ENCODE data around the gene XRCC4. TPM values are rescaled to one million over a fixed set of nuclear protein-coding genes. Genes with fewer than 3 reads are reported as not detected.

The XRCC4 gene
- total and polyA plus RNA-seq, 9 donors = 5.1 to 7.1 (median 6.4) TPM

DNA sequence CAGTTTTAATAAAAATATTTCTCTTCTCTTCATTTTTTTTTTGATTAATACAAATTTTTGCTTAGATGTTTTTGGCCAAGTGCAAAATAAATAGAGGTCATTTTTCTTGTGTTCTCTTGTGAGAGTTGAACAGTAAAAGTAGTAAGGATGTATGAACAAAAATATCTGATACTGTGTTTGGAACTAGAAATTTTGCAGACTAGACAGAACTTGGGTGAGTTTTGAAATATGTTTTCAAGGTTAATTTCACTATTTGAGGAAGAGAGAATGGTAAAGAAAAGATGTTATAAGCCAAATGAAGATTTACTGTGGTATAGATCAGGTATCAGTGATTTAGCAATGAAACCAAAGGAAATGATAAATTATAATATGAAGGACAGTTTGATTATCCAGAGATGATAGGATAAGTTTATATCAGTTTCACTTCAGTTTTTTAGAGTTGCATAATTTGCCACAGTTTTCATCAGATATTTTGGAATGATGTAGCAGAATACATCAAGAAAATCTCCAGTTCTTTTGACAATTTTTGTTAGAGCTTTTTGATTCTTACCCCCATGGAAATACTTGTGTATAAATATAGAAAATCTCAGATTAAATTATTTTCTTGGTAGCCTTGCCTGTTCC lies 246.3 kb downstream of the XRCC4 start:
- Histone ChIP-seq H3K4me1 (ENCODE audit: control insufficient read depth, insufficient read depth, low read length) (no peaks in the 10 kb centered on the region), H3K27me3 (ENCODE audit: control insufficient read depth, insufficient read depth, low read length) (no peaks in the 10 kb centered on the region), H3K27ac (ENCODE audit: low read length) (no peak overlapping the region), H3K36me3 (ENCODE audit: control insufficient read depth, insufficient read depth, low read length) (no peaks in the 10 kb centered on the region), H3K9me3 (replicated peaks; ENCODE audit: control insufficient read depth, low read depth, low read length) (no peaks in the 10 kb centered on the region), H3K4me3 (ENCODE audit: low read length) (no peak overlapping the region)
- no peak for DNase-seq

DNA sequence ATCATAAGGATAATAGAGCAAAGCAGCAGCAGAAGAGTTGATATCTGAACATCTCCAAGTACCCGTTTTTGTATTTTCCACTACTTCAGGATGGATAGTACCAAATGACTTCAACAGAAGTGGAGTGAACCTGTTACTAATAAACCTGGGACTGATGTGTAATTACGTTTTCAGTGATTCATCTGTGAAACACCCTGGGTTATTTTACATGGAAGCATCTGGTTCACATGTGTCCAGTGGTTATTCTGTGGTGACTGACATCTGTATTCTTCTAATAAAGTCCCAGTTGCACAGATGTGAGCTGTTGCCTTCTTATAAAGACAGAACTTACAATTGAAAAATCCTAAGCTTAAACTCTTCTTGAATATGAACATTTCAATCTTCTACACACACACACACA lies 254.5 kb downstream of the XRCC4 start:
- no peaks in the 10 kb centered on the region for H3K4me1 ChIP-seq (ENCODE audit: control insufficient read depth, insufficient read depth, low read length)
- H3K27ac ChIP-seq (ENCODE audit: low read length) = no peak overlapping the region
- H3K36me3 ChIP-seq (ENCODE audit: control insufficient read depth, insufficient read depth, low read length) = no peaks in the 10 kb centered on the region
- no peak overlapping the region for H3K4me3 ChIP-seq (ENCODE audit: low read length)
- no peaks in the 10 kb centered on the region for H3K27me3 ChIP-seq (ENCODE audit: control insufficient read depth, insufficient read depth, low read length)
- no CpG with 5 or more reads among the region's 2 CpGs for WGBS (ENCODE audit: insufficient coverage)
- DNase-seq = no peak
- H3K9me3 ChIP-seq (replicated peaks; ENCODE audit: control insufficient read depth, low read depth, low read length) = no peaks in the 10 kb centered on the region

DNA sequence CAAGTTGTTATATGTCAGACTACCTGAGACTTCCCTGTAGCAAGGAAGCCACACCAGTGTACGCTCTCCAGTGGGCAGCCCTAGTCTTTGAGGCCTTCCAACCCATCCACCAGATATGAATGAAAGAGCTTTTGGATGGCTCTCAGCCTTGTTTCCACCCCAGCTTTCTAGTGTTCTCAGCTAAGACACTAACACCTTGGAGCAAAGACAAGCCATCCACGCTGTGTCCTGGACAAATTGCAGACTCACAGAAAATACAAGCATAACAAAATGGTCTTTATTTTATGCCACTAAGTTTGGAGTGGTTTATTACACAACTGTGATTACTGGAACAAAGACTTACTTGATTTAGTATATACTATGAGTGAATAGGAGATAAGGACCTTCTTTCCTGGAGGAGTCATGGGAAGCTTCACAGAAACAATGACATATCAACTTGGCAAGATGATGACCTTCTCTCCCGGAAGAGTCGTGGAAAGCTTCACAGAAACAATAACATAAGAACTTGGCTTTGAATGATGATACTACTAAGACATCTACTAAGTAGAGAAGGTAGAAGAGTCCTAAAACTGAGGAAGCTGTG lies 260.2 kb downstream of the XRCC4 start:
- WGBS (ENCODE audit: insufficient coverage) = 100% methylated on average over 1 of the region's 4 CpGs
- no peaks in the 10 kb centered on the region for H3K36me3 ChIP-seq (ENCODE audit: control insufficient read depth, insufficient read depth, low read length)
- no peaks in the 10 kb centered on the region for H3K9me3 ChIP-seq (replicated peaks; ENCODE audit: control insufficient read depth, low read depth, low read length)
- no peak overlapping the region for H3K4me3 ChIP-seq (ENCODE audit: low read length)
- no peaks in the 10 kb centered on the region for H3K4me1 ChIP-seq (ENCODE audit: control insufficient read depth, insufficient read depth, low read length)
- H3K27me3 ChIP-seq (ENCODE audit: control insufficient read depth, insufficient read depth, low read length) = no peaks in the 10 kb centered on the region
- DNase-seq = no peak
- no peak overlapping the region for H3K27ac ChIP-seq (ENCODE audit: low read length)

DNA sequence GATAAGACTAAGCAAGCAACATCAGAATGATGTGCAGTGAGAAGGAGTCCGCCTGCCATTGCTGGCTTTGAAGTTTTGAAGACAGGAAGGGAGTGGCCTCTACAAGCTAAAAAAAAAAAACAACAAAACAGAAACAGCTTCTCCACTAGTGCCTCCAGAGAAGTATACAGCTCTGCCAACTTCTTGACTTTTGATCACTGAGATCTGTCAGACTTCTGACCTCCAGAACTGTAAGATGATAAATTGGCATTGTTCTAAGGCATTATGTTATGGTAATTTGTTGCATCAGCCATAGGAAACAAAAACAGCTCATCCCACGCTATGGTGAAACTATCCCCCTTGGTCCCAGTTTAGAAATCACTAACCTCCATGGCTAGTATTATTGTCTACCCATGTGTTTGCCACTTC lies 263.2 kb downstream of the XRCC4 start:
- Histone ChIP-seq H3K27ac (ENCODE audit: low read length) (no peak overlapping the region), H3K4me1 (ENCODE audit: control insufficient read depth, insufficient read depth, low read length) (no peaks in the 10 kb centered on the region)

DNA sequence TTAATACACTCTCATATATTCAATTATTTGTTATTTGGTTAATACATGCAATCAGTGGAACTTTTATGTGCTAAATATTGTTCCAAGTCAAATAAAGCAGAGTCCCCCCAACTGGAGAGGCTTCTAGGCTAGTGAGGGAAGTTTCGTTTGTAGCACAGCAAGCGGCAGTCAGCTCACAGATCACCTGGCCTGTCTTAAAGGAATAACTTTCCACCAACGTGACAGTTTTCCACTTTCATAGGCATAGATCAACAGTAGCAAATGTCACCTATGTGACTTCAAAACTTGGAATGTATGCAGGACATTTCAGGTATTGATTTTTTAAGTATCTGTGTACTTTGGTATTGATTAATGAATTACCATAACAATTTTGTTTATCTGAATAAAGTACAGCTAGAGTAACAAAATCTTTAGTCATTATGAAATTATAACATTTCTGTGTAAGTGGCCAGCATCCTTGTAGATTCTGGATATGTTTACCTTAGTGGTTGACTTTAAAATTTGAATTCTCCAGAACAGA lies 264.5 kb downstream of the XRCC4 start:
- DNase-seq = no peak
- Histone ChIP-seq H3K4me1 (ENCODE audit: control insufficient read depth, insufficient read depth, low read length) (no peaks in the 10 kb centered on the region), H3K27ac (ENCODE audit: low read length) (no peak overlapping the region), H3K4me3 (ENCODE audit: low read length) (no peak overlapping the region), H3K27me3 (ENCODE audit: control insufficient read depth, insufficient read depth, low read length) (no peaks in the 10 kb centered on the region), H3K36me3 (ENCODE audit: control insufficient read depth, insufficient read depth, low read length) (no peaks in the 10 kb centered on the region), H3K9me3 (replicated peaks; ENCODE audit: control insufficient read depth, low read depth, low read length) (no peaks in the 10 kb centered on the region)
- WGBS (ENCODE audit: insufficient coverage) = no CpG with 5 or more reads among the region's 3 CpGs

More for the DNA sequence above, 263.2 kb downstream of the XRCC4 start:
- DNase-seq = no peak
- H3K9me3 ChIP-seq (replicated peaks; ENCODE audit: control insufficient read depth, low read depth, low read length) = no peaks in the 10 kb centered on the region
- H3K4me3 ChIP-seq (ENCODE audit: low read length) = no peak overlapping the region
- no peaks in the 10 kb centered on the region for H3K27me3 ChIP-seq (ENCODE audit: control insufficient read depth, insufficient read depth, low read length)
- H3K36me3 ChIP-seq (ENCODE audit: control insufficient read depth, insufficient read depth, low read length) = no peaks in the 10 kb centered on the region
- WGBS (ENCODE audit: insufficient coverage) = no CpG with 5 or more reads among the region's 2 CpGs

DNA sequence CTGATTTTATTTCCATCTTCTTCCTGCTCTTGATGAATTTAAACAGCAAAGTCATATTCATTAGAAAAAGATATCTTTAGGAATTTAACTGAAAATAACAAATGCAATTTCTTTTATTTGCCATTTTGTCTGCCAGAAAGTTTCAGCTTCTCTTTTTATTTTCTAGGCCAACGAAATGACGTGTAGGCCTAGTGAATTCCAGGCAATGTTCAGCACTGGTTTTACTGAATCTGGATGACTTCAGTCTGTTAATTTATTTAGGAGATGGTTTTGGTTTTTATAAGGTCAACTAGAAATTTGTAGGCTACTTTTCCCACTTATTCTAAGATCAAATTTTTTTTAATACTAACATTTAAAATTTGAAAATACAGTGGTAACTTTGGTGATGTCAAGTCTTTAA lies 265.1 kb downstream of the XRCC4 start:
- Histone ChIP-seq H3K9me3 (replicated peaks; ENCODE audit: control insufficient read depth, low read depth, low read length) (no peaks in the 10 kb centered on the region), H3K27me3 (ENCODE audit: control insufficient read depth, insufficient read depth, low read length) (no peaks in the 10 kb centered on the region), H3K4me3 (ENCODE audit: low read length) (no peak overlapping the region), H3K27ac (ENCODE audit: low read length) (no peak overlapping the region), H3K4me1 (ENCODE audit: control insufficient read depth, insufficient read depth, low read length) (no peaks in the 10 kb centered on the region), H3K36me3 (ENCODE audit: control insufficient read depth, insufficient read depth, low read length) (no peaks in the 10 kb centered on the region)
- no CpG with 5 or more reads among the region's 2 CpGs for WGBS (ENCODE audit: insufficient coverage)
- DNase-seq = peak; percentile 56

DNA sequence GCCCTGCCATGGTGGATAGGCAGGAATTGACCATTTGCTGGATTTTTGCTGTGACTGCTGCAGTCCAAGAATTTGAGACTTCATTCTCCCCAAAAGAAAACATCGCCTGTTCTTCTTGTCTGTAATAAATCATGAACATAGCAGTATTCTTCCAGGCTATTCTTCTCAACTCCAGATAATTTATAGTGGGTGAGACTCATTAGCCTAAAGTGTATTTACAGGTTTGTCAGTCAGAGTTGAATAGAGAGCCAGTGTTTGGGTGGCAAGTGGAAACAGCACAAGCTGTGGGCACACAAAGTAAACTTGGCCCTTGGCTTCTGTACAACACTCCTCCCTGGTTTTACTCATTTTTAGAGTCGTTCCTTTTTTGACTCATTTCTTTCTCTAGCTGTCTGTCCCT lies 266.0 kb downstream of the XRCC4 start:
- no peaks in the 10 kb centered on the region for H3K36me3 ChIP-seq (ENCODE audit: control insufficient read depth, insufficient read depth, low read length)
- no peak overlapping the region for H3K27ac ChIP-seq (ENCODE audit: low read length)
- DNase-seq = no peak
- H3K9me3 ChIP-seq (replicated peaks; ENCODE audit: control insufficient read depth, low read depth, low read length) = peaks cover 7% of the 10 kb centered on the region
- H3K27me3 ChIP-seq (ENCODE audit: control insufficient read depth, insufficient read depth, low read length) = no peaks in the 10 kb centered on the region
- H3K4me1 ChIP-seq (ENCODE audit: control insufficient read depth, insufficient read depth, low read length) = no peaks in the 10 kb centered on the region
- no peak overlapping the region for H3K4me3 ChIP-seq (ENCODE audit: low read length)
- whole genome bisulfite sequencing (ENCODE audit: insufficient coverage) = 75% methylated on average over 1 of the region's 2 CpGs

DNA sequence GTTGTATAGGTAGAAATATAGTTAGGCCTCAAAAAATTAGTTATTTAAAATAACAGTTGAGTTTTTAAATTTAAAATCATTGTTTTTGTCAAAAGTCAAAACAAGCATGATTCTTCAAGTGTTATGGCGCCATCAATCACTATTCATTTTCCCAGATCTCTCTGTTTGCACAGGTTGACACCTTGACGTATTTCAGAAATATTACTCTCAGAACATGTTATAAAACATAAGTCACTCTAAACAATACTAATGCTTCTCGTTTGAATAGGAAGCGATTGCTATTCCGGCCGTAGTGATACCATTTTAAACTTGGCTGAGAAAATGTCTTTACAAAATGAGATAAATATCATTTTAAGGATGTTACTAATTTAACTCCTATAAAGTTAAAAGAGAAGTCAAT lies 268.1 kb downstream of the XRCC4 start:
- DNase-seq = no peak
- no CpG with 5 or more reads among the region's 6 CpGs for WGBS (ENCODE audit: insufficient coverage)
- no peaks in the 10 kb centered on the region for H3K4me1 ChIP-seq (ENCODE audit: control insufficient read depth, insufficient read depth, low read length)

DNA sequence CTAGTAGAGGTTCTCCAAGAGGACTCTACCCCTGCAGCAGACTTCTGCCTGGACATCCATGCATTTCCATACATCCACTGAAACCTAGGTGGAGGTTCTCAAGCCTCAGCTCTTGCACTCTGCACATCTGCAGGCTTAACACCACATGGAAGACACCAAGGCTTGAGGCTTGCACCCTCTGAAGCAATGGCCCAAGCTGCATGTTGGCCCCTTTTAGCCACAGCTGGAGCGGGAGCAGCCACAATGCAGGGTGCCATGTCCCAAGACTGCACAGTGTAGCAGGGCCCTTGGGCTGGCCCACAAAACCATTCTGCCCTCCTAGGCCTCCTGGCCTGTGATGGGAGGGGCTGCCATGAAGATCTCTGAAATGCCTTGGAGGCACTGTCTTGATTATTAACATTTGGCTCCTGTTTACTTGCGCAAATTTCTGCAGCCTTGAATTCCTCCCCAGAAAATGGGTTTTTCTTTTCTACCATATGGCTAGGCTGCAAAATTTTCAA lies 271.0 kb downstream of the XRCC4 start:
- WGBS (ENCODE audit: insufficient coverage) = 100% methylated on average over 1 of the region's 2 CpGs
- H3K36me3 ChIP-seq (ENCODE audit: control insufficient read depth, insufficient read depth, low read length) = no peaks in the 10 kb centered on the region
- H3K27ac ChIP-seq (ENCODE audit: low read length) = no peak overlapping the region
- DNase-seq = no peak
- no peaks in the 10 kb centered on the region for H3K27me3 ChIP-seq (ENCODE audit: control insufficient read depth, insufficient read depth, low read length)
- peaks cover 14% of the 10 kb centered on the region for H3K9me3 ChIP-seq (replicated peaks; ENCODE audit: control insufficient read depth, low read depth, low read length)
- no peaks in the 10 kb centered on the region for H3K4me1 ChIP-seq (ENCODE audit: control insufficient read depth, insufficient read depth, low read length)
- no peak overlapping the region for H3K4me3 ChIP-seq (ENCODE audit: low read length)

More for the DNA sequence above, 268.1 kb downstream of the XRCC4 start:
- no peak overlapping the region for H3K4me3 ChIP-seq (ENCODE audit: low read length)
- H3K27ac ChIP-seq (ENCODE audit: low read length) = no peak overlapping the region
- H3K36me3 ChIP-seq (ENCODE audit: control insufficient read depth, insufficient read depth, low read length) = no peaks in the 10 kb centered on the region
- peaks cover 14% of the 10 kb centered on the region for H3K9me3 ChIP-seq (replicated peaks; ENCODE audit: control insufficient read depth, low read depth, low read length)
- H3K27me3 ChIP-seq (ENCODE audit: control insufficient read depth, insufficient read depth, low read length) = no peaks in the 10 kb centered on the region

DNA sequence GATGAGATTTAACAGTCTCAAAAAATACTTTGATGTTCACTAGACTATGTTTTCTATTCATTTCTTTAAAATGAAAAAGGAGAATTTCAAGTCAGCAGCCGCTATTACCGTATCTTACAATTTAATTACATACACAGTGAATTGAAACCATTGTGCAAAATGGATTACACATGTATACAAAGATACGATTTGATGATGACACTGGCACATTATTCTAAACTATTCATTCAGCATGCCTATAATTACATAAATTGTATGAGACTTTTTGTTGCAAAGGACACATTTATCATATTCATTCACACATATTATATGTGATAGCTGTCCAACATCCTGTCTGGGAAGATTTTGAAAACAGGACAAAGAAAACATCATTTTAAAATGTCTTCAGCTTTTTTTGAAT lies 275.9 kb downstream of the XRCC4 start:
- H3K27ac ChIP-seq (ENCODE audit: low read length) = no peak overlapping the region
- WGBS (ENCODE audit: insufficient coverage) = no CpG with 5 or more reads among the region's 3 CpGs
- no peaks in the 10 kb centered on the region for H3K4me1 ChIP-seq (ENCODE audit: control insufficient read depth, insufficient read depth, low read length)
- H3K27me3 ChIP-seq (ENCODE audit: control insufficient read depth, insufficient read depth, low read length) = no peaks in the 10 kb centered on the region
- no peak for DNase-seq
- H3K4me3 ChIP-seq (ENCODE audit: low read length) = no peak overlapping the region
- H3K36me3 ChIP-seq (ENCODE audit: control insufficient read depth, insufficient read depth, low read length) = no peaks in the 10 kb centered on the region
- peaks cover 8% of the 10 kb centered on the region for H3K9me3 ChIP-seq (replicated peaks; ENCODE audit: control insufficient read depth, low read depth, low read length)

Measured in muscle of leg (tissue), 11 donors.